Hair follicle dermal papilla cell (primary cell): ENCODE measurements around the gene STYX. TPM values are rescaled to one million over a fixed set of nuclear protein-coding genes. Genes with fewer than 3 reads are reported as not detected.

Source experiments
- small RNA-seq: library from RNA; depleted of rRNA; stranded (forward); fragments of <200 nt; gene quantifications from one replicate; pipeline ENCODE3, GENCODE V24; 2012
- total RNA-seq: library from RNA; depleted of rRNA; stranded (reverse); fragments of >200 nt; gene quantifications from 2 replicates; pipeline ENCODE4 v1.2.3, GENCODE V29; 2012

Gene STYX
- 25.0 and 25.1 TPM in 2 replicates for total RNA-seq

GRCh38 chr14:52729925-52730708 lies at the start of gene STYX:
Gene STYX (plus strand): TSS chr14:52730166. CDS start chr14:52730475, 309 bp downstream.

DNA sequence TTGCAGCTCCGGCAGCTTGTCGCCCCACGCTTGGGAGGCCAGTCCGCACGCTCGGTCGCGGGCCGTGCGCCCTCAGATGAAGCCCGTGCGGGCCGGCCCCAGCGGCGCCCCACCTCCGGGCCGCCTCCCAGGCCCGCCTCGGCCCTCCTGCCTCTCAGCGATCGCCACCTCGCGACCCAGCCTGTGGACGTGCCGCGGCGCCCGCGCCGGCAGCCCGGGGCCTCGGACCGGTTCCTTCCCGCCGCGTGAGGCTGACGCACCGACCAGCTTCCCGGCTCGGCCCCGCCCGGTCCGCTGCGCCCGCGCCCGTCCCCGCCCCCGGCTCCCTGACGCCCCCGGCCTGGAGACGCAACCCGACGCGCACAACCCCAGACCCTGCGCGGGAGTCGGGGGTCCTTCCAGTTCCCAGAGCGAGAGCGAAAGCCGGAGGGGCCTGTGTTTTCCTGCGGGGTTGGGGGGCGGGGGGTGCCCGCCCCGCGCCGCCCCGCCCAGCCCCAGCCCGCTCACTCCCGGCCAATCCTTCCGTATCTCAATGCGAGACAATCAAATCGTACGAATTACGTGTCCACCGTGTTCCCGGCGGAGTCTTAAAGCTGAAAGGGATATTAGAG lies 34.4 kb upstream of the STYX start, which contains the start of gene ERO1A:
ERO1A (minus strand) TSS at position 78 of the 611 bp plus-strand sequence; CDS start at position 1, 77 bp downstream.

GRCh38 chr14:52706724-52707706 lies 23.0 kb upstream of the STYX start, which contains the start of gene PSMC6:
Gene PSMC6 (plus strand): TSS chr14:52707200. CDS start chr14:52707220, 20 bp downstream.

GRCh38 chr14:52791223-52792096 lies 61.5 kb downstream of the STYX start, which contains the start of gene GNPNAT1:
Gene GNPNAT1 (minus strand): TSS chr14:52791607. CDS start chr14:52784650, 6,957 bp downstream.

Small RNA genes within 50 kb of the gene (small RNA-seq; reads per million reads assigned to genes)
- gene AL139317.2: not detected

Other genes starting within 250 kb of the STYX start
- 3.6 and 5.5 TPM in 2 replicates for gene TXNDC16, start 177.7 kb upstream of the STYX start, total RNA-seq
- gene GPR137C, start 177.3 kb upstream of the STYX start, total RNA-seq: 0.12 and 0.49 TPM in 2 replicates
- gene ERO1A, start 34.6 kb upstream of the STYX start, total RNA-seq: 51.5 and 59.9 TPM in 2 replicates
- gene PSMC6, start 23.0 kb upstream of the STYX start, total RNA-seq: 56.6 and 63.1 TPM in 2 replicates
- 23.6 and 26.6 TPM in 2 replicates for gene GNPNAT1, start 61.4 kb downstream of the STYX start, total RNA-seq
- 178 and 206 TPM in 2 replicates for gene FERMT2, start 220.9 kb downstream of the STYX start, total RNA-seq